ENCODE results near the gene CD69. TPM values are rescaled to one million over a fixed set of nuclear protein-coding genes. Genes with fewer than 3 reads are reported as not detected.
"Not testable (repeated sequence)": the region's sequence is repeated elsewhere in the genome, so short reads cannot be mapped to it uniquely, and the experiment has no call there.

CD69 gene
- total RNA-seq, 4 donors from 2014 or later, result 4.4 to 83.3 (median 9.1) TPM

- H3K27me3 ChIP-seq, result no peaks in the 10 kb centered on the region
- no peaks in the 10 kb centered on the region for H3K9me3 ChIP-seq
- TF ChIP-seq CTCF (IDR thresholded peaks at IDR 0.05), result no peak
- TF ChIP-seq POLR2A (IDR thresholded peaks at IDR 0.05), result no peak
- no peak for DNase-seq
- peaks cover 0 to 8% (median 2%) of the 10 kb centered on the region in 4 donors for H3K4me1 ChIP-seq
- H3K36me3 ChIP-seq, result no peaks in the 10 kb centered on the region
- no peak overlapping the region for H3K4me3 ChIP-seq
- peak overlapping the region in 1 of 4 donors; percentile 71 for H3K27ac ChIP-seq
These were observed 40.9 kb downstream of the CD69 start for GRCh38 chr12:9719790-9720189.

- TF ChIP-seq CTCF (IDR thresholded peaks at IDR 0.05), result no peak
- no peak for TF ChIP-seq POLR2A (IDR thresholded peaks at IDR 0.05)
- no peak for DNase-seq
- Histone ChIP-seq H3K27me3 (no peaks in the 10 kb centered on the region), H3K4me3 (no peak overlapping the region), H3K9me3 (no peaks in the 10 kb centered on the region), H3K4me1 (peaks cover 0 to 8% (median 2%) of the 10 kb centered on the region in 4 donors), H3K27ac (peak overlapping the region in 1 of 4 donors; percentile 71), H3K36me3 (no peaks in the 10 kb centered on the region)
These were observed 41.7 kb downstream of the CD69 start for GRCh38 chr12:9718968-9719367.

- H3K27me3 ChIP-seq, result no peaks in the 10 kb centered on the region
These were observed 43.4 kb downstream of the CD69 start for GRCh38 chr12:9717070-9717925.

GRCh38 chr12:9713032-9713558, 47.6 kb downstream of the CD69 start:
- peak in 1 of 3 donors; percentile 50 for DNase-seq
- H3K9me3 ChIP-seq, H3K4me3 ChIP-seq, H3K36me3 ChIP-seq, H3K4me1 ChIP-seq, H3K27me3 ChIP-seq: not testable (repeated sequence)
- peak overlapping the region in 2 of 4 donors; percentile 50 to 66 for H3K27ac ChIP-seq

More at GRCh38 chr12:9717070-9717925, 43.4 kb downstream of the CD69 start:
- no peaks in the 10 kb centered on the region for H3K36me3 ChIP-seq
- H3K4me3 ChIP-seq, result no peak overlapping the region
- peak overlapping the region in 1 of 4 donors; percentile 66 for H3K27ac ChIP-seq
- DNase-seq, result no peak
- no peaks in the 10 kb centered on the region for H3K9me3 ChIP-seq
- TF ChIP-seq POLR2A (IDR thresholded peaks at IDR 0.05) (no peak), CTCF (IDR thresholded peaks at IDR 0.05) (no peak)
- peaks cover 0 to 4% (median 0%) of the 10 kb centered on the region in 4 donors for H3K4me1 ChIP-seq

- no peak for DNase-seq
- no peaks in the 10 kb centered on the region for H3K27me3 ChIP-seq
- TF ChIP-seq CTCF (IDR thresholded peaks at IDR 0.05) (no peak), POLR2A (IDR thresholded peaks at IDR 0.05) (no peak)
These were observed 49.0 kb downstream of the CD69 start for GRCh38 chr12:9711664-9712063.

More at GRCh38 chr12:9711664-9712063, 49.0 kb downstream of the CD69 start:
- Histone ChIP-seq H3K27ac (peak overlapping the region in 1 of 4 donors; percentile 28), H3K4me3 (no peak overlapping the region), H3K4me1 (no peaks in the 10 kb centered on the region), H3K9me3 (no peaks in the 10 kb centered on the region), H3K36me3 (no peaks in the 10 kb centered on the region)
